Activated CD4-positive, CD25-positive, alpha-beta regulatory T cell treated with anti-CD3 and anti-CD28 coated beads, Interleukin-2, amount 50 U/mL, for 24 hours (primary cell): ENCODE results near the gene EHMT1.
"Not testable (repeated sequence)": the region's sequence is repeated elsewhere in the genome, so short reads cannot be mapped to it uniquely, and the experiment has no call there.

Source experiments
- ATAC-seq, 2 donors: fragments of 150-1000 bp; cut with Tn5 transposase; one replicate each; pipeline ENCODE4 v1.10.0; 2021; ENCODE audit warnings: mild to moderate bottlenecking in 1 of 2, moderate library complexity in 1 of 2

EHMT1 gene

GRCh38 chr9:137764171-137764671 lies 145.4 kb downstream of the EHMT1 start:
- ATAC-seq: no peak

GRCh38 chr9:137764981-137765380 lies 146.2 kb downstream of the EHMT1 start:
- ATAC-seq: no peak

GRCh38 chr9:137765536-137765935 lies 146.7 kb downstream of the EHMT1 start:
- no peak for ATAC-seq

GRCh38 chr9:137771580-137771979 lies 152.8 kb downstream of the EHMT1 start:
- no peak for ATAC-seq

- no peak for ATAC-seq
Measured at GRCh38 chr9:137772281-137772873, 153.6 kb downstream of the EHMT1 start.

GRCh38 chr9:137774775-137775386 lies 156.1 kb downstream of the EHMT1 start:
- no peak for ATAC-seq

- ATAC-seq: no peak
Measured at GRCh38 chr9:137776306-137776995, 157.6 kb downstream of the EHMT1 start.

- ATAC-seq: no peak
Measured at GRCh38 chr9:137777761-137778160, 159.0 kb downstream of the EHMT1 start.

GRCh38 chr9:137778336-137778735 lies 159.5 kb downstream of the EHMT1 start:
- ATAC-seq: no peak

- no peak for ATAC-seq
Measured at GRCh38 chr9:137778914-137779313, 160.1 kb downstream of the EHMT1 start.

- ATAC-seq: not testable (repeated sequence)
Measured at GRCh38 chr9:137780031-137780430, 161.2 kb downstream of the EHMT1 start.

- no peak for ATAC-seq
Measured at GRCh38 chr9:137781906-137782585, 163.2 kb downstream of the EHMT1 start.

GRCh38 chr9:137783521-137783920 lies 164.7 kb downstream of the EHMT1 start:
- ATAC-seq: no peak

GRCh38 chr9:137784046-137784445 lies 165.2 kb downstream of the EHMT1 start:
- no peak for ATAC-seq

- ATAC-seq: no peak
Measured at GRCh38 chr9:137784641-137785513, 166.1 kb downstream of the EHMT1 start.

GRCh38 chr9:137785704-137786161 lies 166.9 kb downstream of the EHMT1 start:
- ATAC-seq: no peak

- ATAC-seq: no peak
Measured at GRCh38 chr9:137786511-137786920, 167.7 kb downstream of the EHMT1 start.

GRCh38 chr9:137787381-137787780 lies 168.6 kb downstream of the EHMT1 start:
- ATAC-seq: no peak

- ATAC-seq: no peak
Measured at GRCh38 chr9:137787786-137788505, 169.1 kb downstream of the EHMT1 start.

GRCh38 chr9:137788561-137789294 lies 169.9 kb downstream of the EHMT1 start:
- no peak for ATAC-seq
